Measurements from ENCODE around the gene CATSPERB. TPM values are rescaled to one million over a fixed set of nuclear protein-coding genes. Genes with fewer than 3 reads are reported as not detected.

The CATSPERB gene
- polyA plus RNA-seq, 1 donor (not counting 4 experiments of a cell fraction or from before 2014, with no cell fraction given), result 1.1 TPM

DNA sequence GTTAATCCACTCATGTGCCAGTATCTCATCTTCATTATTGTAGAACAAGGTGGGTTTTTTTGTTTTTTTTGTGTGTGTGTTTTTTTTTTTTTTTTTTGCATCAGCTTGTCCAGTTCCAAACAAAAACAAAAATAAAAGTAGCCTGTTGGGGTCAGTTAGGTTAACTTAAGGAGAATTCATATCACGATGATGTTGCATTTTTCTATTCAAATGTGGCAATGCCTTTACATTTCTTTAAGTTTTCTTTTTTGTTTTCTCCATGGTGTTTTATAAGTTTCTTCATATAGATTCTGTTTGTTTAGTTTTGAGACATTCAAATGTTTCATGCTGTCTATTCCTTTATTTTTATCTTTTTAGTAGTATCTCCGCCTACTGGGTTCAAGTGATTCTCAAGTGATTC, 16.2 kb upstream of the CATSPERB start:
- no peak overlapping the region for H3K27ac ChIP-seq (ENCODE audit: control insufficient read depth, insufficient read depth, low read length)
- H3K27me3 ChIP-seq (ENCODE audit: control insufficient read depth, extremely low read depth, insufficient read depth, low read length), result no peaks in the 10 kb centered on the region
- H3K4me3 ChIP-seq (ENCODE audit: control insufficient read depth in 2 of 3, extremely low read depth in 1 of 3, insufficient read depth in 2 of 3, low read depth in 1 of 3, low read length in 3 of 3), result no peak overlapping the region
- H3K9ac ChIP-seq (ENCODE audit: control insufficient read depth, extremely low read depth, insufficient read depth, low read length), result no peak overlapping the region
- DNase-seq (ENCODE audit: low read depth, low spot score), result no peak
- no peaks in the 10 kb centered on the region for H3K79me2 ChIP-seq (ENCODE audit: control insufficient read depth, insufficient read depth, low read length)
- FAIRE-seq, result no peak
- H3K4me1 ChIP-seq (ENCODE audit: control insufficient read depth, extremely low read depth, insufficient read depth, low read length), result peaks cover under 1% of the 10 kb centered on the region
- no peak overlapping the region for H3K4me2 ChIP-seq (ENCODE audit: control insufficient read depth, extremely low read depth, insufficient read depth, low read depth, low read length)
- no peak overlapping the region for H2AFZ ChIP-seq (ENCODE audit: control insufficient read depth, low read length)
- no peaks in the 10 kb centered on the region for H4K20me1 ChIP-seq (ENCODE audit: control insufficient read depth, extremely low read depth, insufficient read depth, low read length)
- no peaks in the 10 kb centered on the region for H3K36me3 ChIP-seq (ENCODE audit: control insufficient read depth in 2 of 2, extremely low read depth in 1 of 2, insufficient read depth in 2 of 2, low read length in 2 of 2)
- TF ChIP-seq EZH2 (IDR thresholded peaks at IDR 0.05; ENCODE audit: low read length), result no peak
- TF ChIP-seq, protein P1, sequence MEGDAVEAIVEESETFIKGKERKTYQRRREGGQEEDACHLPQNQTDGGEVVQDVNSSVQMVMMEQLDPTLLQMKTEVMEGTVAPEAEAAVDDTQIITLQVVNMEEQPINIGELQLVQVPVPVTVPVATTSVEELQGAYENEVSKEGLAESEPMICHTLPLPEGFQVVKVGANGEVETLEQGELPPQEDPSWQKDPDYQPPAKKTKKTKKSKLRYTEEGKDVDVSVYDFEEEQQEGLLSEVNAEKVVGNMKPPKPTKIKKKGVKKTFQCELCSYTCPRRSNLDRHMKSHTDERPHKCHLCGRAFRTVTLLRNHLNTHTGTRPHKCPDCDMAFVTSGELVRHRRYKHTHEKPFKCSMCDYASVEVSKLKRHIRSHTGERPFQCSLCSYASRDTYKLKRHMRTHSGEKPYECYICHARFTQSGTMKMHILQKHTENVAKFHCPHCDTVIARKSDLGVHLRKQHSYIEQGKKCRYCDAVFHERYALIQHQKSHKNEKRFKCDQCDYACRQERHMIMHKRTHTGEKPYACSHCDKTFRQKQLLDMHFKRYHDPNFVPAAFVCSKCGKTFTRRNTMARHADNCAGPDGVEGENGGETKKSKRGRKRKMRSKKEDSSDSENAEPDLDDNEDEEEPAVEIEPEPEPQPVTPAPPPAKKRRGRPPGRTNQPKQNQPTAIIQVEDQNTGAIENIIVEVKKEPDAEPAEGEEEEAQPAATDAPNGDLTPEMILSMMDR (optimal IDR thresholded peaks at IDR 0.05 in 1 of 3, IDR thresholded peaks at IDR 0.05 in 1 of 3, conservative IDR thresholded peaks at IDR 0.05 in 1 of 3; ENCODE audit: extremely low read depth in 1 of 3, insufficient read depth in 2 of 3, low read length in 3 of 3), result no peak
- H3K9me3 ChIP-seq (ENCODE audit: control insufficient read depth, low read depth, low read length), result no peaks in the 10 kb centered on the region
- no peaks in the 10 kb centered on the region for H3K9me1 ChIP-seq (ENCODE audit: control insufficient read depth, extremely low read depth, insufficient read depth, low read length)
- dilution Hi-C loops (cut with MboI; ENCODE audit: extremely low pct_ligation_motif_present, low sequenced_read_pairs), result no loop called here

DNA sequence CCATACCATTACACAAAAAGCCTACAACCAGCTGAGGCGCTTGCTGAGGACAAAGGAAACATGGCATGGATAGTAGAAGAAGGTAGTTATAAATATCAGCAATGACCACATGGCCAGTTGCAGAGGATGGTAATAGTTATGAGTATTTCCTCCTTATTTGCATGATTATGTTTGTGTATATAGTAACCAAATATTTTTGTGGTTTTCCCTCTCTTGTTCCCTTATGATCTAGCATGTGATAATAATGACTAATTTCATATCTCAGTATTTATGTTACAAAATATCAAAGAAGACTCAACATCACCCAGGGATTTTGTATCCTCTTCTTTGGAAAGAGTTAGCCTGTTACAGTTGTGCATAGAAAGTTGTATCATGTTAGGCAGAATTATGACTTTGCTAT, 13.5 kb upstream of the CATSPERB start:
- Histone ChIP-seq H3K9me1 (ENCODE audit: control insufficient read depth, extremely low read depth, insufficient read depth, low read length) (no peaks in the 10 kb centered on the region), H3K27ac (ENCODE audit: control insufficient read depth, insufficient read depth, low read length) (no peak overlapping the region), H3K27me3 (ENCODE audit: control insufficient read depth, extremely low read depth, insufficient read depth, low read length) (no peaks in the 10 kb centered on the region), H2AFZ (ENCODE audit: control insufficient read depth, low read length) (no peak overlapping the region), H3K79me2 (ENCODE audit: control insufficient read depth, insufficient read depth, low read length) (no peaks in the 10 kb centered on the region), H3K4me2 (ENCODE audit: control insufficient read depth, extremely low read depth, insufficient read depth, low read depth, low read length) (no peak overlapping the region), H3K36me3 (ENCODE audit: control insufficient read depth in 2 of 2, extremely low read depth in 1 of 2, insufficient read depth in 2 of 2, low read length in 2 of 2) (no peaks in the 10 kb centered on the region), H3K4me3 (ENCODE audit: control insufficient read depth in 2 of 3, extremely low read depth in 1 of 3, insufficient read depth in 2 of 3, low read depth in 1 of 3, low read length in 3 of 3) (no peak overlapping the region), H4K20me1 (ENCODE audit: control insufficient read depth, extremely low read depth, insufficient read depth, low read length) (no peaks in the 10 kb centered on the region), H3K9me3 (ENCODE audit: control insufficient read depth, low read depth, low read length) (no peaks in the 10 kb centered on the region), H3K4me1 (ENCODE audit: control insufficient read depth, extremely low read depth, insufficient read depth, low read length) (no peaks in the 10 kb centered on the region), H3K9ac (ENCODE audit: control insufficient read depth, extremely low read depth, insufficient read depth, low read length) (no peak overlapping the region)
- FAIRE-seq, result no peak
- no peak for TF ChIP-seq EZH2 (IDR thresholded peaks at IDR 0.05; ENCODE audit: low read length)
- TF ChIP-seq, protein P1 (optimal IDR thresholded peaks at IDR 0.05 in 1 of 3, IDR thresholded peaks at IDR 0.05 in 1 of 3, conservative IDR thresholded peaks at IDR 0.05 in 1 of 3; ENCODE audit: extremely low read depth in 1 of 3, insufficient read depth in 2 of 3, low read length in 3 of 3), result no peak
- DNase-seq (ENCODE audit: low read depth, low spot score), result no peak
- dilution Hi-C loops (cut with MboI; ENCODE audit: extremely low pct_ligation_motif_present, low sequenced_read_pairs), result no loop called here

Measured in keratinocyte (primary cell).